Left renal cortex interstitium (tissue), 4 donors: ENCODE data around the gene MYH16. TPM values are rescaled to one million over a fixed set of nuclear protein-coding genes. Genes with fewer than 3 reads are reported as not detected.
"Not testable (repeated sequence)": the region's sequence is repeated elsewhere in the genome, so short reads cannot be mapped to it uniquely, and the experiment has no call there.

Source experiments
- DNase-seq, 4 donors: peaks; one replicate each; pipeline ENCODE4 v3.0.0-alpha.2; 2013; ENCODE audit warnings: low read depth in 4 of 4, low spot score in 2 of 4, missing footprints in 1 of 4
- polyA plus RNA-seq, 4 donors: library from polyadenylated mRNA; unstranded; fragments of 120-200 nt; gene quantifications; one replicate each; pipeline ENCODE4 v1.2.1, GENCODE V29; 2013; ENCODE audit not compliant: insufficient read length in 4 of 4

MYH16 gene
- polyA plus RNA-seq, 4 donors: 0.17 to 0.33 (median 0.21) TPM; not detected in 1

DNA sequence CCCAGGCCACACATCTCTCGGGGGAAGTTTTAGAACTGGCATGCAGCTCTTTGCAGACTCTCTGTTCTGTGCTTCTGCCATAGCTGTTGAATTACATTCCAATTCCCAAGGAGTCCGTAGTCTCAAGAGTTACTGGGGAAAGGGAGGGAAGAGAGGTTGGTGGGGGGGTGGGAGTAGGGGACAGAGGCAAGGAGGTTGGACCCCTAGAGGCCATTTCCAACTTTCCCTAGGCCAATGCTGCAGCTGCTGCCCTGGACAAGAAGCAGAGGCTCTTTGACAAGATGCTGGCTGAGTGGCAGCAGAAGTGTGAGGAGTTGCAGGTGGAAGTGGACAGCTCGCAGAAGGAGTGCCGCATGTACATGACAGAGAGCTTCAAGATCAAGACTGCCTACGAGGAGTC lies 23.8 kb downstream of the MYH16 start:
- no peak for DNase-seq

DNA sequence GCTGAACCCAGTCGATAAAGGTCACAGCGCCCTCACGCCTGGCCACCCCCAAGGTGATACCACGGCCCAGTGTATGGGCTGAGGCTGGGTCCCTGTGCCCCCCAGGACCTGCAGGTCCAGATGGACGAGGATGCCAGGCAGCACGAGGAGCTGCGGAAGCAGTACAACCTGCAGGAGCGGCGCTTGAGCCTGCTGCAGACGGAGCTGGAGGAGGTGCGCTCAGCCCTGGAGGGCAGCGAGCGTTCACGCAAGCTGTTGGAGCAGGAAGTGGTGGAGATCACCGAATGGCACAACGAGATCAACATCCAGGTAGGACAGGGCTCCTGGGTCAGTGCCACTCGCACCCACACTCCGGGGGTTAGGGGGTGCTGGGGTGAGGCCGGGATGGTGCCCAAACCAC lies 28.9 kb downstream of the MYH16 start:
- DNase-seq: no peak

GRCh38 chr7:99305473-99306260 lies 33.0 kb downstream of the MYH16 start:
- no peak for DNase-seq

DNA sequence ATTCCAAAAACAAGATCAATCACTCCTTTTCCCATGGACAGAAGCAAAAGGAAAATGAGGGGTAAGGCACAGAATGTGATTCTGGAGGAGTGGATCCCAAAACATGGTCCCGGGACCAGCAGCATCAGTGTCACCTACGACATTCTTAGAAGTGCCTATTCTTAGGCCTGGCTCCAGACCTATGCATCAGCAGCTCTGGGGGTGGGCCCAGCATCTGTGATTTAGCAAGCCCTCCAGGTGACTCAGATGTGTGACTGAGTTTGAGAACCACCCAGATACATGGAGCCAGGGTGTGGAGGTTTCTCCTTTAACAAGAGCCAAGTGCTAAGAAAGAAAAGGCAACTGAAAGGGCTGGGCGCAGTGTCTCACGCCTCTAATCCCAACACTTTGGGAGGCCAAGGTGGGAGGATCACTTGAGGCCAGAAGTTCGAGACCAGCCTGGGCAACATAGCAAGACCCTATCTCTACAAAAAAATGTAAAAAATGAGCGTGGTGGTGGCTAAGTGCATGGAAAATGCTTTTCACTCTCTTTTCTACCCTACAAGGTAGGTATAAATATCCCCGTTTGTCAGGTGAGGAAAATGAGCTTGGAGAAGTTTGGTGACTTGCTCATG lies 35.9 kb downstream of the MYH16 start:
- DNase-seq: no peak

DNA sequence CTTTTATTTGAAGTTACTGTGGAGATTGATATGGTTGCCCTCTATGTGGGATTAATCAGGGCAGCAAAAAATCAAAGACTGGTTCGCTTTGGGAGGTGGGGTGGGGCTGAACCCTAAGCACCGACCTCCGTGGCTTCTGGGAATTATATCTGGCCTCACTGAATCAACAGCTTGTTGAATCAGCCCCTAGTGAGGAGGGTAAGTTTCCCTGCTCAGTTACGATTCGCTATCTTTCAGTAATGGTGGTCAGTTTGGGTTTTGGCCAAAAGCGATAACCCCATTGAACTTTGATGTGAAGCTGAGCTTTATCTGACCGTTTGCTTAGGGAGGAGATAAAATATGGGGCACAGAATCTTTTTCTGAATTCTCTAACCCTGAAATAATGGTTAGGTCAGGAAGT lies 36.5 kb downstream of the MYH16 start:
- DNase-seq: no peak

- no peak for DNase-seq
These were observed 37.4 kb downstream of the MYH16 start for GRCh38 chr7:99310004-99310403.

GRCh38 chr7:99311702-99312101 lies 39.1 kb downstream of the MYH16 start:
- no peak for DNase-seq

DNA sequence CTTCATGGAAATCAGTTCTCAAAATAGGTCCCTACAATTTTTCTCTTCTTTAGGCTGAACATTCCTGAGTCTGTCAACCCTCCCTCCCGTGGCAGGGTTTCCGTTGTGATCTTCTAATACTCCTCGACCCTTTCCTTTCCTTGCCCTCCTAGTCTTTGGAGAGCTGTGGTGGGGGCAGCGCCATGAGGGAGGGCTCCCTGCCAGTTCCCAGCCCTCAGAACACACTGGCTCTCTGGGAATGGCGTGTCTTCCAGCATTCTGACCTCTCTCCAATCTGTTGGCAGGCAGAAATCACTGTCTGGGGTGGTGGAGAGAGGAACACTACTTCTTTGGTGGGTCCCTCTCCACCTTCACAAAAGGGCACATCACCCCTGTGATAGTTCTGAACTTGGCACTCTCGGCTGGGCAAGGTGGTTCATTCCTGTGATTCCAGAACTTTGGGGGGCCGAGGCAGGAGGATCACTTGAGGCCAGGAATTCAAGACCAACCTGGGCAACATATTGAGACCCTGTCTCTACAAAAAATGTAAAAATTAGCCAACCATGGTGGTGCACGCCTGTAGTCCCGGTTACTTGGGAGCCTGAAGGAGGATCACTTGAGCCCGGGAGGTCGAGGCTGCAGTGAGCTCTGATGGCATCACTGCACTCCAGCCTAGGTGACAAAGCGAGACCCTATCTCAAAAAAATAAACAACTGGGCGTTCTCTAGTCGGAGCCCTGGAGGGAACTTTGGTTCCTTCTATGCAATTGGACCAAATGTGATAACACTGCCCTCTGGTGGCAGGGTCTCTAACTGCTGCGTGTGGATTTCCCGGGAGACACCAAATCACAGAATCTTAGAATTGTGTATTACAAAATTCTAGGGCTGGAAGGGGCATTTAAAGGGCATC lies 39.9 kb downstream of the MYH16 start:
- peak in 3 of 4 donors; percentile 14 to 26 (median 16) for DNase-seq

- DNase-seq: no peak
These were observed 40.5 kb downstream of the MYH16 start for GRCh38 chr7:99313204-99313573.

- no peak for DNase-seq
These were observed 41.9 kb downstream of the MYH16 start for GRCh38 chr7:99314504-99314903.

- DNase-seq: no peak
These were observed 47.7 kb downstream of the MYH16 start for GRCh38 chr7:99320371-99320770.

DNA sequence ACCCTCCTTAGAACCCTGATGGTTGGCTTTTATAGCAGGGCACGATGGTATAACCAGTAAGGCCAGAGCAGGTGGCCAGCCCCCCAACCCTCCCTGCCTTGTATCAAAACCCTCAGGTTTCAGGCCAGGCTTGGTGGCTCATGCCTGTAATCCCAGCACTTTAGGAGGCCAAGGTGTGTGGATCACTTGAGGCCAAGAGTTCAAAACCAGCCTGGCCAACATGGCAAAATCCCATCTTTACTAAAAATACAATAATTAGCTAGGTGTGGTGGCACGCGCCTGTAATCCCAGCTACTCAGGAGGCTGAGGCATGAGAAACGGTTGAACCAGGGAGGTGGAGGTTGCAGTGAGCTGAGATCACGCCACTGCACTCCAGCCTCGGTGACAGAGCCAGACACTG lies 50.0 kb downstream of the MYH16 start:
- DNase-seq: not testable (repeated sequence)

GRCh38 chr7:99324559-99324958 lies 51.9 kb downstream of the MYH16 start:
- DNase-seq: no peak

- DNase-seq: peak in 1 of 4 donors; percentile 2
These were observed 52.4 kb downstream of the MYH16 start for GRCh38 chr7:99325001-99325493.

- DNase-seq: peak; percentile 86 to 90 (median 88)
These were observed 53.2 kb downstream of the MYH16 start, which contains the start of gene ARPC1A for GRCh38 chr7:99325592-99326407. Gene ARPC1A, plus strand, starts transcription at chr7:99325898. Its CDS starts 7,456 bp downstream, at chr7:99333354.

- no peak for DNase-seq
These were observed 53.8 kb downstream of the MYH16 start for GRCh38 chr7:99326408-99326782.

DNA sequence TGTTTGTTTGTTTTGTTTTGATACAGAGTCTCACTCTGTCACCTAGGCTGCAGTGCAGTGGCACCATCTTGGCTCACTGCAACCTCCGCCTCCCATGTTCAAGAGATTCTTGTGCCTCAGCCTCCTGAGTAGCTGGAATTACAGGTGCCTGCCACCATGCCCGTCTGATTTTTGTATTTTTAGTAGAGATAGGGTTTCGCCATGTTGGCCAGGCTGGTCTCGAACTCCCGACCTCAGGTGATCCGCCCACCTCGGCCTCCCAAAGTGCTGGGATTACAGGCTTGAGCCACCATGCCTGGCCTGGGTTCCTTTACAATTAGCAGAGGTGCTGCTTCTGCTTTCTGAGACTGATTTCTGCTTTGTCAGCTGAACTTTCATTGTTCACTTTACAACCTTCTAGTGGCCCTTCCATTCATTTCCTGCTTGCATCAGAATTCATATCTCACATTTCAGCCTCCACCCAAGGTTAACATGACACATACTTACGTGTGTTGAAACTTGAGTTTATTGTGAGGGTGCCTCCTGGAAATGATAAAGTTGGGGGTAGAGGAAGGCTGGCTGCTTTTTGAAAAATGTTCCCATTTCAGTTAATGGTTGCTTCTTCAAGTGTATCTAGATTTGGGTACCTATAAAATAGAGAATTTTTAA lies 57.8 kb downstream of the MYH16 start:
- not testable (repeated sequence) for DNase-seq

DNA sequence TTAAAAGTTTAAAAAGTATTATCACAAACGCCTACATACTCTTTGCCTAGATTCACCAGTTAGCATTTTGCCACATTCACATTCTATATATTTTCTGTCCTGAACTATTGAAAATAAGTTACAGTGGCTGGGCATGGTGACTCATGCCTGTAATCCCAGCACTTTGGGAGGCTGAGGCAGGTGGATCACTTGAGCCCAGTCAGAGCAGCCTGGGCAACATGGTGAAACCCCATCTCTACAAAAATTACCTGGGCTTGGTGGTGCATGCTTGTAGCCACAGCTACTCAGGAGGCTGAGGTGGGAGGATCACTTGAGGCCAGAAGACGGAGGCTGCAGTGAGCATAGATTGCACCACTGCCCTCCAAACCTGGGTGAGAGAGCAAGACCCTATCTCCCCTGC lies 58.4 kb downstream of the MYH16 start:
- DNase-seq: no peak

- no peak for DNase-seq
These were observed 67.0 kb downstream of the MYH16 start for GRCh38 chr7:99339595-99339994.

DNA sequence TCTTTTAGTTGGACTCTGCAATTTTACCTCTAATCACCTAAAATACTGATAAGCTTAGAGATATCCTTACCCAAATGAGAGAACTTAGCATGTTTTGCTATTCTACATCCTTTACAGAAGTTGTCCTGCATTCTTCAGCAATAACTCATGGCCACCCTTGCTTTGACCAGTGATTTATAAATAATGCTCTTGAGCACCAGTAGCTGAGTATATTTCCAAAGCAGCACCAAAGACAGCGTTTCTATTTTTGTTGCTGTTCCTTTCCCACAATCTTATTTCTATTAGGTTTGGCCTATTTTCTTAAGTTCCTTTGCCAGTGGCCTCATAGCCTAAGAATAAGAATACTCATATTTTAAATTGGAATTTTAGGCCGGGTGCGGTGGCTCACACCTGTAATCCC lies 68.0 kb downstream of the MYH16 start:
- no peak for DNase-seq
